Tibial nerve (tissue), 4 donors: ENCODE results near the gene DZIP1. TPM values are rescaled to one million over a fixed set of nuclear protein-coding genes. Genes with fewer than 3 reads are reported as not detected.

Experiments used
- DNase-seq, 2 donors: peaks; one replicate each; pipeline ENCODE4 v3.0.0-alpha.2; 2019; ENCODE audit warnings: low spot score in 2 of 2
- H3K27ac ChIP-seq, 4 donors: fragments of 200-600 bp; sonication (generic) in 3 of 4; one replicate each; pipeline ENCODE4 v1.5.1; 2017 to 2019; ENCODE audit warnings: mild to moderate bottlenecking in 1 of 4
- H3K27me3 ChIP-seq, 2 donors: fragments of 200-600 bp; sonication (generic) in 1 of 2; one replicate each; pipeline versions ENCODE4 v1.5.1 to v1.6.0; 2017 to 2019
- H3K36me3 ChIP-seq, 3 donors: fragments of 200-600 bp; sonication (generic); one replicate each; pipeline ENCODE4 v1.5.1; 2018 to 2019
- H3K4me1 ChIP-seq, 4 donors: fragments of 200-600 bp; sonication (generic) in 3 of 4; one replicate each; pipeline ENCODE4 v1.5.1; 2017 to 2019
- H3K4me3 ChIP-seq, 4 donors: fragments of 200-600 bp; sonication (generic) in 3 of 4; one replicate each; pipeline ENCODE4 v1.5.1; 2017 to 2019; ENCODE audit warnings: mild to moderate bottlenecking in 1 of 4, moderate library complexity in 1 of 4
- H3K9me3 ChIP-seq, 4 donors: fragments of 200-600 bp; sonication (generic) in 3 of 4; one replicate each; pipeline ENCODE4 v1.5.1; 2017 to 2019
- EP300 ChIP-seq, 2 donors: sonication (generic); formaldehyde crosslinking; IDR thresholded peaks; one replicate each; pipeline ENCODE4 v1.6.1; 2017; ENCODE audit warnings: antibody characterized with exemption in 2 of 2, mild to moderate bottlenecking in 1 of 2
- POLR2A ChIP-seq, 2 donors: fragments of 450-650 bp; IDR thresholded peaks; one replicate each; pipeline ENCODE4 v1.6.1; 2017; ENCODE audit warnings: antibody characterized with exemption in 2 of 2, mild to moderate bottlenecking in 2 of 2, moderate library complexity in 2 of 2
- WGBS, 2 donors: methylation state at CpG; one replicate each; pipeline ENCODE4 v1.1.5; 2018; 5-methylcytosine and 5-hydroxymethylcytosine counted together
- total RNA-seq, 4 donors: library from RNA; depleted of rRNA; stranded (reverse); fragments of >200 nt; gene quantifications; one replicate each; pipeline ENCODE4 v1.1.0, GENCODE V29; 2016
- TF ChIP-seq, protein P1 (sequence below), 5 experiments: fragments of 200-600 bp in 3 of 5; fragments of 450-650 bp in 2 of 5; sonication (generic) in 3 of 5; IDR thresholded peaks; one replicate each; pipeline ENCODE4 v1.5.1; 2016 to 2019; ENCODE audit warnings: antibody characterized with exemption in 5 of 5, mild to moderate bottlenecking in 3 of 5, moderate library complexity in 2 of 5

Gene DZIP1
- total RNA-seq, 4 donors from 2014 or later = 31.2 to 72.8 (median 36.4) TPM

GRCh38 chr13:95552208-95552538, 92.3 kb downstream of the DZIP1 start:
- H3K36me3 ChIP-seq = no peaks in the 10 kb centered on the region
- no peak for TF ChIP-seq POLR2A (IDR thresholded peaks at IDR 0.05)
- TF ChIP-seq EP300 (IDR thresholded peaks at IDR 0.05) = no peak
- TF ChIP-seq, protein P1, sequence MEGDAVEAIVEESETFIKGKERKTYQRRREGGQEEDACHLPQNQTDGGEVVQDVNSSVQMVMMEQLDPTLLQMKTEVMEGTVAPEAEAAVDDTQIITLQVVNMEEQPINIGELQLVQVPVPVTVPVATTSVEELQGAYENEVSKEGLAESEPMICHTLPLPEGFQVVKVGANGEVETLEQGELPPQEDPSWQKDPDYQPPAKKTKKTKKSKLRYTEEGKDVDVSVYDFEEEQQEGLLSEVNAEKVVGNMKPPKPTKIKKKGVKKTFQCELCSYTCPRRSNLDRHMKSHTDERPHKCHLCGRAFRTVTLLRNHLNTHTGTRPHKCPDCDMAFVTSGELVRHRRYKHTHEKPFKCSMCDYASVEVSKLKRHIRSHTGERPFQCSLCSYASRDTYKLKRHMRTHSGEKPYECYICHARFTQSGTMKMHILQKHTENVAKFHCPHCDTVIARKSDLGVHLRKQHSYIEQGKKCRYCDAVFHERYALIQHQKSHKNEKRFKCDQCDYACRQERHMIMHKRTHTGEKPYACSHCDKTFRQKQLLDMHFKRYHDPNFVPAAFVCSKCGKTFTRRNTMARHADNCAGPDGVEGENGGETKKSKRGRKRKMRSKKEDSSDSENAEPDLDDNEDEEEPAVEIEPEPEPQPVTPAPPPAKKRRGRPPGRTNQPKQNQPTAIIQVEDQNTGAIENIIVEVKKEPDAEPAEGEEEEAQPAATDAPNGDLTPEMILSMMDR (IDR thresholded peaks at IDR 0.05) = no peak
- H3K27me3 ChIP-seq = peaks cover 0 to 69% of the 10 kb centered on the region in 2 donors
- no peak for DNase-seq
- peaks cover 0 to 17% (median 0%) of the 10 kb centered on the region in 4 donors for H3K4me1 ChIP-seq
- no peaks in the 10 kb centered on the region for H3K9me3 ChIP-seq
- no peak overlapping the region for H3K27ac ChIP-seq
- no peak overlapping the region for H3K4me3 ChIP-seq
- WGBS, 2 donors = 27 to 30% methylated on average over 13 of the region's 17 CpGs

DNA sequence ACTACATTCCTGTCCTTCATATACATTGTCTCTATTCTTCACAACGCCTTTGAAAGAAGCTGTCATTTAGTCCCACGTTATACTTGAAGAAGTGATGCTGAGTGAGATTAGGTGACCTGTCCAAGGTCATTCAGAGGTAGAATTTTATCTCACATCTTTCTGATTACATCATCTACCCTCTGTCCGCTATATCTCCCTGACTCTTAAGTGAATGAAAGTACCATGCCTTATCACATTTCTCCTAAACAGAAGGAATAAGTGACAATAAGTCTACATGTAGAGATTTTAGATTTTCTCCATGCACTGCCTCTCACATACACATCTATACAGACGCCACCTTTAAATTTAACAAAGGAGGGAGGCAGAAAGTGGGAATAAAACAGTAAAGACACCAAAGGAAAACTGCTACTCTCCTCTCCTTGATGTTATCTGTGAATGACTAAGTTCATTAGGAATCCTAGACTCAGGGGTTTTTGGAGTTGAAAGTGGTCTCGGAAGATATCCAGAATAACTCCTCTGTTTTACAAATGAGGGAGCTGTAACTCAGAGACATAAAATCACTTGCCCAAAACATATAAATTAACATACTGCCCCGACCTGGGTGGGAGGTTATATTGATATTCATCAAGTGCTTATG, 96.9 kb downstream of the DZIP1 start:
- TF ChIP-seq EP300 (IDR thresholded peaks at IDR 0.05) (no peak), POLR2A (IDR thresholded peaks at IDR 0.05) (no peak)
- TF ChIP-seq, protein P1 (IDR thresholded peaks at IDR 0.05) = no peak
- DNase-seq = no peak
- H3K27ac ChIP-seq = no peak overlapping the region
- peaks cover 0 to 8% (median 0%) of the 10 kb centered on the region in 4 donors for H3K4me1 ChIP-seq
- H3K9me3 ChIP-seq = no peaks in the 10 kb centered on the region
- 64 to 68% methylated on average over 6 of the region's 6 CpGs for WGBS, 2 donors
- H3K4me3 ChIP-seq = no peak overlapping the region
- H3K27me3 ChIP-seq = peaks cover 0 to 36% of the 10 kb centered on the region in 2 donors
- H3K36me3 ChIP-seq = no peaks in the 10 kb centered on the region

- WGBS, 2 donors = 41 to 44% methylated on average over 2 of the region's 3 CpGs
- no peaks in the 10 kb centered on the region for H3K36me3 ChIP-seq
- no peak overlapping the region for H3K4me3 ChIP-seq
- no peak for TF ChIP-seq EP300 (IDR thresholded peaks at IDR 0.05)
- H3K9me3 ChIP-seq = no peaks in the 10 kb centered on the region
- H3K4me1 ChIP-seq = peaks cover 0 to under 1% (median 0%) of the 10 kb centered on the region in 4 donors
- no peak for DNase-seq
- H3K27ac ChIP-seq = no peak overlapping the region
- H3K27me3 ChIP-seq = peaks cover 0 to 29% of the 10 kb centered on the region in 2 donors
Observed at GRCh38 chr13:95546919-95547318, 97.6 kb downstream of the DZIP1 start.

- H3K4me1 ChIP-seq = no peaks in the 10 kb centered on the region
- no peak overlapping the region for H3K27ac ChIP-seq
- TF ChIP-seq, protein P1 (IDR thresholded peaks at IDR 0.05) = no peak
- TF ChIP-seq EP300 (IDR thresholded peaks at IDR 0.05) = no peak
- TF ChIP-seq POLR2A (IDR thresholded peaks at IDR 0.05) = no peak
- H3K9me3 ChIP-seq = no peaks in the 10 kb centered on the region
- no peak overlapping the region for H3K4me3 ChIP-seq
- peaks cover 0 to 10% of the 10 kb centered on the region in 2 donors for H3K27me3 ChIP-seq
- 63 to 64% methylated on average over 2 of the region's 2 CpGs for WGBS, 2 donors
- DNase-seq = no peak
- no peaks in the 10 kb centered on the region for H3K36me3 ChIP-seq
Observed at GRCh38 chr13:95544293-95544692, 100.2 kb downstream of the DZIP1 start.

DNA sequence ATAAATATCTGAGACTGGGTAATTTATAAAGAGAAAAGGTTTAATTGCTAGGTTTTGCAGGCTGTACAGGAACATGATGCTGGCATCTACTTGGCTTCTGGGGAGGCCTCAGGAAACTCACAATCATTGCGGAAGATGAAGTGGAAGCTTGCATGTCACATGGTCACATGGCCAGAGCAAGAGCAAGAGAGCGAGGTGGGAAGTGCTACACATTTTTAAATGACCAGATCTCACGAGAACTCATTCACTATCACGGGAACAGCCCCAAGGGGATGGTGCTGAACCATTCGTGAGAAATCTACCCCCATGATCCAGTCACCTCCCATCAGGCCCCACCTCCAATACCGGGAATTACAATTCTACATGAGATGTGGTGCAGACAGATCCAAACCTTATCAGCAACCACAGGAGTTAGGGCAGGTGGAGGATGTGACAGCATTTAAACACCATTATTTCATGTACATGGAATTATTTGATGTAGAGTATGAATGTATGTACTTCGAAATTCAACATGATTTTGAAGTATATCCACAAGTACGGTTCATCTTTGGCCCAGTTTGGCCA, 102.5 kb downstream of the DZIP1 start:
- no peak for DNase-seq
- H3K36me3 ChIP-seq = no peaks in the 10 kb centered on the region
- no peak overlapping the region for H3K4me3 ChIP-seq
- TF ChIP-seq, protein P1 (IDR thresholded peaks at IDR 0.05) = no peak
- TF ChIP-seq POLR2A (IDR thresholded peaks at IDR 0.05) (no peak), EP300 (IDR thresholded peaks at IDR 0.05) (no peak)
- 85 to 91% methylated on average over 8 of the region's 8 CpGs for WGBS, 2 donors
- no peaks in the 10 kb centered on the region for H3K4me1 ChIP-seq
- H3K27me3 ChIP-seq = no peaks in the 10 kb centered on the region
- H3K27ac ChIP-seq = no peak overlapping the region
- H3K9me3 ChIP-seq = no peaks in the 10 kb centered on the region
